HG03521 (cell line): ENCODE results near the gene SIX1.

Experiments
- ATAC-seq: cut with Tn5 transposase; IDR thresholded peaks from one replicate; pipeline ENCODE4 v1.9.1; 2021; ENCODE audit warnings: mild to moderate bottlenecking, moderate library complexity; ENCODE audit not compliant: unreplicated experiment

Gene SIX1

GRCh38 chr14:60648934-60649874 is at the start of gene SIX1:
Gene SIX1, minus strand, starts transcription at chr14:60649477. Its CDS starts 288 bp downstream, at chr14:60649189.
- no peak for ATAC-seq

DNA sequence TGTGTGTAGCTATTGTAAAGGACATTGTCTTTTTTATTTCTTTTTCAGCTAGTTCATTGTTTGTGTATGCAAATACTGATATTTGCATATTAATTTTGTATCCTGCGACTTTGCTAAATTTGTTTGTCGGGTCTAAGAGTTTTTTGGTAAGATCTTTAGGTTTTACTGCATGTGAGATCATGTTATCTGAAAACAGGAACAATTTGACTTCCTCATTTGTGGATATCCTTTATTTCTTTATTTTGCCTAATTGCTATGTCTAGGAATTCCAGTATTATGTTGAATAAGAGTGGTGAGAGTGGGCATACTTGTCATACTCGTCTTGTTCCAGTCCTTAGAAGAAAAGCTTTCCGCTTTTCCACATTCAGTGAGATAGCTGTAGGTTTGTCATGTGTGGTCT is 46.0 kb upstream of the SIX1 start:
- ATAC-seq, result no peak

GRCh38 chr14:60691383-60692113 is 42.3 kb upstream of the SIX1 start:
- ATAC-seq, result no peak

GRCh38 chr14:60686865-60687264 is 37.6 kb upstream of the SIX1 start:
- no peak for ATAC-seq

DNA sequence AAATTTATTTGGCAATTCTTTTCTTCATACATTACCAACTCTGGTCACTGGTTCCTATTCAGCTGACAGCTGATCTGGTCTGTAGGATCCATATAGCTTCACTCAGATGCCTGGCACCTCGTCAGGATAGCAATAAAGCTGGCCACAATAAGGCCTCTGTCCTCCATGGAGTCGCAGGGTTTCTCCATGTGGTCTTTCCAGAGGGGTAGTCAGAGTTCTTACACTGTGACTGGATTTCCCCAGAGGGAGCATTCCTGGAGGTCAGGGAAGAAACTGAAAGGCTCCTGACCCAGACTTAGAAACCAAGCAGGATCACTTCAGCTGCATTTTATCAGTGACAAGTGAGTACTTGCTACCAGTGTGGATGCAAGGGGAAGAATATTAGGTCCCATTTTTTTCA is 34.9 kb upstream of the SIX1 start:
- no peak for ATAC-seq

GRCh38 chr14:60681271-60681670 is 32.0 kb upstream of the SIX1 start:
- ATAC-seq, result no peak

GRCh38 chr14:60680511-60680910 is 31.2 kb upstream of the SIX1 start:
- ATAC-seq, result no peak

- no peak for ATAC-seq
These were observed 30.4 kb upstream of the SIX1 start for GRCh38 chr14:60679566-60680258.

GRCh38 chr14:60677701-60678100 is 28.4 kb upstream of the SIX1 start:
- ATAC-seq, result no peak

DNA sequence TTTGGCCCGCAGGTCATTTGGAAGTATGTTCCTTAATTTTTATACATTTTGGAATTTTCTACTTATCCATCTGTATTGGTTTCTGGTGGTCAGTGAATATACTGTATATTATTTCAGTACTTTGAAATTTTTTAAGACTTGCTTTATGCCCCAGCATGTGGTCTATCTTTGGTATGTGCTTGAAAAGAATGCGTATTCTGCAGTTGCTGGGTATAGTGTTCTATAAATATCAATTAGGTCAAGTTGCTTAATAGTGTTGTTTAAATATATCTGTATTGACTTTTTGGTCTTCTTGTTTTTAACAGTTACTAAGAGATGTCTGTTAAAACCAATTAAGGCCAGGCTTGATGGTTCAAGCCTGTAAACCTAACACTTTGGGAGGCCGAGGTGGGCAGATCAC is 21.7 kb upstream of the SIX1 start:
- ATAC-seq, result no peak

DNA sequence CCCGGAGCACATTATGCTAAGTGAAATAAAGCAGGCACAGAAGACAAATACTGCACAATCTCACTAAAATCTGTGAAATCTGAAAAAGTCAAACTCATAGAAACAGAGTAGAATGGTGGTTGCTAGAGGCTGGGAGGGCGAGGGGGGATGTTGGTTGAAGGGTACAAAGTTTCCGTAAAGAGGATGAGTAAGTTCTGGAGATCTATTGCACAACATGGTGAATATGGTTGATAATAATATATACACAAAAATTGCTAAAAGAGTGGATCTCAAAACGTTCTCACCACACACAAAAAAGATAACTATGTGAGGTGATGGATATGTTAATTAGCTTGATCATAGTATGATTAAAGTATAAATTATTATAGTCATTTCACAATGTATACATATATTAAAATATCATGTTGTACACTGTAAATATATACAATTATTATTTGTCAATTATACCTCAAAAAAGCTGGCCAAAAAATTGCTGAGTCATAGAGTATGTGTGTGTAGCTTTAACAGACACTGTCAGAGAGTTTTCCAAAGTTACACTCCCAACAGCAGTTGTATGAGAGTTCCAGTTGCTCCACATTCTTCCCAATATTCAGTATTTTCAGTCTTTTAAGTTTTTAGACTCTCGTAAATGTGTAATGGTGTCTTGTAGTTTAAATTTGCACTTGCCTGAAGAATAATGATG is 19.3 kb upstream of the SIX1 start:
- no peak for ATAC-seq

DNA sequence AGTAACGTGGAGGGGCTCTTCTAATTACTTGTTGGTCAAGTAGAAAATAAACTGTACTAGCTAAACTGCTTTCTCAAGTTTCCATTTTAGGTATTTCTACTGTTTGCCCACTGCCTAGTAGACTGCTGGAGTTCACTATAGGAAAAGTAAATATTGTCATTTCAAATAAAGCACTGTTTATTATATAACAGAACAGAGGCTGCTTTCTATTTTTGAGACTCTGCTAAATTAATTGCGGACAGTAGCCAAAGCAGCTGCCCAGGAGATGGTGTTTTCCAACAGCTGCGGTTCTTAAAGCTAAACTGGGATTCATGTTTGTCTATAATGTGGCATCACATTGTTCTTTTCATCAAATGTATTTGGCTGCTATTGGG is 15.9 kb upstream of the SIX1 start:
- ATAC-seq, result no peak

DNA sequence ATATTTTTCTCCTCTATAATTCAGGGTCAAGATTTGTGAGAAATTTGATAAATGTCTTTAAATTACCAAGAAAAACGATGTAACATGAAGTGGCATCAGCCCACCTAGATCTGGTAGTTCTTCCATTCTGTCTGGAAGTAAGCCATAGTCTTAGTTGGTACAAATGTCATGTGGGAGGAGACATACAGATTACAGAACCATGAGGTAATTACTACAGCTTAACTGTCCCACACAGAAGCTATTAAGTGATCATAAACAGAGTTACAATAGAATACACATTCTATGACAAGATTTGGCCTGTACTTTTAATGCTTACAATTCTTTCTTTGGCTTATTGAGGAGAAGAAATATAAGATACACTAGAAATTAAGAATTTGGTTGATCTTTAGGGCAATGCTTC is 13.7 kb upstream of the SIX1 start:
- ATAC-seq, result no peak

- ATAC-seq, result no peak
These were observed 12.4 kb upstream of the SIX1 start for GRCh38 chr14:60661721-60662120.

DNA sequence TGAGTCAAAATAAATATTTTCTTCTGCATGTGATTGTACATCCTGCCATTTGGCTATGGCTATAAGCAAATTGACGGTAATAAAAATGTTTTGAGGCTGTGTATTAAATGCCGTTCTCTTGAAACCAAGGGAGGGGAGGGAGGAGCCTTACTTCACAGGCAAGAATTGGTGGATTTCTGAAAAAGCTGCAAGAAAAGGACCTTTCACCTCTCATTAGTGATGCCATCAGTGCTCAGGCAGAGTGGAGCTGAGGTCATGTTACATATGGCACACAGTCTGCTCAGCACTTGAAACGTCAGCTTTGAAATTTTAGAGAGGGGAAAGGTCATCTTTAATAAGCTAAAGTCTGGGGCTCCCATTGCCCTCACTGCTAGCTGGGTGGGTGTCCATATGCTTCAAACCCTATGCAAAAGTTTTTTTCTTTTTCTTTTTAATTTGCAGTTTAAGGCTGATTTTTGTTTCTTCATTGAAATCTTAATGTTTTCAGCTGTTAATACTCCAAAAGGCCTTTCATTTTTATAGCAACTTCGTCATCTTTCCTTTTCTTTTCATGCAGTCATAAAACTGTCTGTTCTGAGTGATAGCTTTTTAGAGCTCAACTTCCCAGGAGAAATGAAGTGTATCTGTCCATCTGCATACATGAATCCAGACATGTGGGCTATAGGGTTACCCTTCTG is 9.8 kb upstream of the SIX1 start:
- no peak for ATAC-seq

DNA sequence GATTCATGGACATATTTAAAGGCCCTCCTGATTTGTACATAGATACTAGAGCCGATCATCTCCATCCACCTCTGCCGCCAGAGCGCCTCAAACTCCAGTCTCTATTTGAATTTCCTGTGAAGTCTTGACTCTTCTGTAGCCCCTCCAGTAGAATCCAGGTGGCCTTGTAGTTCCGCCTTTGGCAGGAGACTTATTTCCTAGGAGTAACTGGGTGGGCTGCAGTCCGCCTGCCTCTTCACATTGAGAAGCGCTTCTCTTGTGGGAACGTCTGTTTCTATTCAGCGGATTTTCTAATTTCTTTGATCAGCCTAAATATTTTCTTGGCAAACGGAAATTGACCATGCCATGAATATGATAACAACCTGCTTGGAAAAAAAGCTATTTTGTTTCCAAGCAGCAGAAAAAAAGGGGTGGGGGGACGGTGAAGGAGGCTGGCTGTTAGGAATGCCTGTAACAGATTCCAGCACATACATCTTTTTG is 9.0 kb upstream of the SIX1 start:
- ATAC-seq, result no peak

- ATAC-seq, result no peak
These were observed 8.4 kb upstream of the SIX1 start for GRCh38 chr14:60657456-60658210.

- ATAC-seq, result peak; percentile 79
These were observed 7.6 kb upstream of the SIX1 start for GRCh38 chr14:60656686-60657455.
